Activated CD8-positive, alpha-beta T cell treated with anti-CD3 and anti-CD28 coated beads for 36 hours (primary cell): Measurements from ENCODE around the gene INPP5A. TPM values are rescaled to one million over a fixed set of nuclear protein-coding genes. Genes with fewer than 3 reads are reported as not detected.

ENCODE experiments used
- ATAC-seq: fragments of 200-7000 bp; cut with Tn5 transposase; one replicate; pipeline ENCODE4 v1.10.0; 2021; ENCODE audit warnings: mild to moderate bottlenecking, moderate library complexity
- CTCF ChIA-PET: fragments of 350-600 bp; sonication (Branson Sonifier 250); formaldehyde crosslinking; loops from one replicate; lab custom pipeline; 2021; ENCODE audit warnings: antibody characterized with exemption; lab: Charles Lee
- POLR2A ChIA-PET: fragments of 350-600 bp; sonication (Branson Sonifier 250); formaldehyde crosslinking; loops from one replicate; lab custom pipeline; 2021; ENCODE audit warnings: antibody characterized with exemption; lab: Charles Lee
- DNase-seq: peaks from one replicate; pipeline ENCODE4 v3.0.0-alpha.2; 2020
- H3K27ac Mint-ChIP-seq: one replicate; pipeline ENCODE4 v1.8.0; 2021; ENCODE audit warnings: mild to moderate bottlenecking, mixed read lengths
- H3K27me3 Mint-ChIP-seq: one replicate; pipeline ENCODE4 v1.8.0; 2021; ENCODE audit warnings: mixed read lengths
- H3K36me3 Mint-ChIP-seq: one replicate; pipeline ENCODE4 v1.8.0; 2021; ENCODE audit warnings: low read depth, mixed read lengths
- H3K4me1 Mint-ChIP-seq: one replicate; pipeline ENCODE4 v1.8.0; 2021; ENCODE audit warnings: low read depth, mixed read lengths
- H3K4me3 Mint-ChIP-seq: one replicate; pipeline ENCODE4 v1.8.0; 2021; ENCODE audit warnings: mild to moderate bottlenecking, moderate library complexity, mixed read lengths
- H3K9me3 Mint-ChIP-seq: one replicate; pipeline ENCODE4 v1.8.0; 2021; ENCODE audit warnings: mixed read lengths
- CTCF ChIP-seq: fragments of 200-600 bp; IDR thresholded peaks from one replicate; pipeline ENCODE4 v1.8.0; 2022; ENCODE audit warnings: antibody characterized with exemption, mild to moderate bottlenecking
- intact Hi-C: fragments of 100-400 bp; cut with micrococcal nuclease; formaldehyde crosslinking; loops from one replicate; pipeline ENCODE4 v1.10.0; 2022
- total RNA-seq, 2 experiments: library from RNA; stranded (reverse); gene quantifications; one replicate each; pipeline ENCODE4 v1.2.3, GENCODE V29; 2021

The INPP5A gene
- total RNA-seq, 2 experiments from 2014 or later = 9.6 to 10.4 TPM

- ATAC-seq = no peak
- ChIA-PET POLR2A (interaction anchor here (1.7 to 5.3 kb wide), 2 partner anchors 12 to 37 kb away, joined by 6 to 32 read pairs; no protein-coding TSS in a partner anchor), CTCF (interaction anchor here (4.9 kb wide), 1 partner anchor 13 kb away, joined by 34 read pairs; no protein-coding TSS in a partner anchor)
- Mint-ChIP-seq H3K36me3 (peaks cover 4% of the 10 kb centered on the region), H3K4me3 (peak overlapping the region; percentile 88), H3K27me3 (no peaks in the 10 kb centered on the region), H3K9me3 (no peaks in the 10 kb centered on the region), H3K27ac (peak overlapping the region; percentile 91), H3K4me1 (peaks cover 58% of the 10 kb centered on the region)
- TF ChIP-seq CTCF = no peak
- intact Hi-C loops = no loop called here
- no peak for DNase-seq
Measured at GRCh38 chr10:132538031-132538789, 623 bp downstream of the INPP5A start.

DNA sequence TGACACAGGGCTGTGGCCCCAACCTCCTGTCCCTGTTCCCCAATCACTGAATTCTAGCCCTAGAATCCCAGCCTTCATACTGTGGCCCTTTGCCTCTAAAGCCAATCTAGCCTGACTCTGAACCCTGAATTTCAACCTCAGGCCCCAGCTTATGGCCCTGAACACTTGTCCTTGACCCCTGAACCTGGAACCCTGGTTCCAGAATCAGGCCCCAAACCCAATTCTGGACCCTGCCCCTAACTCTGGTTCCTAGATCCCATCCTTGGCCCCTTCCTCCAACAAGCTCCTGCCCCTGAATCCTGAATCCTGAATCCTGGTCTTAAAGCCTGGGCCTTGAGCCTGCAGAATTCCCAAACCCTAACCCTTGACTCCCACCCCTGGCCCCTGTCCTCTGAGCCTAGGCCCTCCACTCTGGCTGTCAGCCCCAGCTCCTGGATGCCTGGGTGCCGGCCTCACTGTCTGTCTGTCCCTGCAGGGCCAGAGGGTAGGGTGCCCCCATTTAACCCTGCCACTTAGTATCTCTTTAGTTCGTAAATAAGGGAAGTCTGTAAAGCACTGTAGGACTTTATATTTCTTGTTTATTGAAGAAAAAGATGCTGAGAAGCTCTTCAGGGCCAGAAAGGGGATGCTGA, 1.3 kb downstream of the INPP5A start:
- no peak for TF ChIP-seq CTCF
- Mint-ChIP-seq H3K9me3 (no peaks in the 10 kb centered on the region), H3K4me1 (peaks cover 61% of the 10 kb centered on the region), H3K27me3 (no peaks in the 10 kb centered on the region), H3K4me3 (peak overlapping the region; percentile 88), H3K27ac (peak overlapping the region; percentile 91), H3K36me3 (peaks cover 4% of the 10 kb centered on the region)
- no peak for DNase-seq
- ChIA-PET CTCF (interaction anchor here (0.6 to 4.9 kb wide), 4 partner anchors 12 to 115 kb away, joined by 3 to 34 read pairs (median 4); no protein-coding TSS in a partner anchor), POLR2A (interaction anchor here (1.7 to 5.3 kb wide), 4 partner anchors 12 to 77 kb away, joined by 6 to 32 read pairs (median 8); no protein-coding TSS in a partner anchor)
- intact Hi-C loops = no loop called here
- ATAC-seq = no peak

DNA sequence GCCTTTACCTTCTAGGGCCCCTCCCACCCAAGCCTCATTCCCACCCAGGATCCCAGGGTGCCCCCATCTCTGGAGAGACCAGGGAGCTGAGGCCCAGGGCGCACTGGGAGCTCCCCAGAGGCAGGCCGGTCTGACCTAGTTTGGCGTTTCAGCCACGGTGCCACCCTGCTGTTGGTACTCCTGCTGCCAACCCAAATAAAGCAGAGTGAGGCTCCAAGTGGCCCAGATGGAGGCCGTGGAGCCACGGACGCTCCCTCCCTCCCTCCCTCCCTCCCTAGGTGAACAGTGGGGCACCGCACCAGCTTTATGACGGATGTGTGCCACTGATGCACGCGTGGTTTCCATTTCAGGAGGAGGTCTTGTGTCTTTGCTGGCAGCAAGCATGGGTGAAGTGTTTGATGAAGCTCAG, 1.8 kb downstream of the INPP5A start:
- ChIA-PET CTCF (interaction anchor here (0.6 to 4.9 kb wide), 4 partner anchors 12 to 115 kb away, joined by 3 to 34 read pairs (median 4); no protein-coding TSS in a partner anchor), POLR2A (interaction anchor here (1.7 to 5.3 kb wide), 4 partner anchors 11 to 77 kb away, joined by 6 to 32 read pairs (median 8); no protein-coding TSS in a partner anchor)
- peaks cover 67% of the 10 kb centered on the region for H3K4me1 Mint-ChIP-seq
- no peak for ATAC-seq
- no peak for TF ChIP-seq CTCF
- H3K27me3 Mint-ChIP-seq = no peaks in the 10 kb centered on the region
- peaks cover 4% of the 10 kb centered on the region for H3K36me3 Mint-ChIP-seq
- H3K27ac Mint-ChIP-seq = peak overlapping the region; percentile 91
- no peaks in the 10 kb centered on the region for H3K9me3 Mint-ChIP-seq
- intact Hi-C loops = no loop called here
- H3K4me3 Mint-ChIP-seq = peak overlapping the region; percentile 88
- DNase-seq = peak; percentile 71

DNA sequence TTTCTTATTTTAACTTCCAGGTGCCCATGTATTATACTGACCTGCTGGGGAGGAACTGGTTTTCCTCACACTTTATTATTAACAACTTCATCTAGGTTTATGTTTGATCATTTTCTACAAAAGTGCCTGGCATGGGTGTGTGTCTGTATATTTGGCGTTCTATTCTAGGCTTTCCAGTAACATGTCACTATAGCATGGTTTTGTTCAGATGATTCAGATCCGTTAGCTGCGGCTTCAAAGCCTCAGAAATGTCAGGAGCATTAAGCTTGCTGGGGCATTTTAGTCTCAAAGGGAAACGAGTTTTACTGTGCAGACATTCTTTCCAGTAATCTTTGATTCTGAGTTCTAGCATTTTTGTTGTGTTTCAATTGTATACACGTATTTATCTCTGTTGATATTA, 2.3 kb downstream of the INPP5A start:
- no peaks in the 10 kb centered on the region for H3K27me3 Mint-ChIP-seq
- H3K36me3 Mint-ChIP-seq = peaks cover 4% of the 10 kb centered on the region
- ChIA-PET CTCF (interaction anchor here (1.1 to 4.9 kb wide), 3 partner anchors 11 to 96 kb away, joined by 3 to 34 read pairs (median 4); no protein-coding TSS in a partner anchor), POLR2A (interaction anchor here (1.7 to 5.3 kb wide), 4 partner anchors 11 to 76 kb away, joined by 6 to 32 read pairs (median 8); no protein-coding TSS in a partner anchor)
- intact Hi-C loops = loop anchor here (5.0 to 10.0 kb wide), 3 partner anchors 37 to 95 kb away; no protein-coding TSS in a partner anchor
- peak overlapping the region; percentile 91 for H3K27ac Mint-ChIP-seq
- no peak for TF ChIP-seq CTCF
- peak; percentile 73 for DNase-seq
- ATAC-seq = peak; percentile 4
- no peaks in the 10 kb centered on the region for H3K9me3 Mint-ChIP-seq
- peaks cover 71% of the 10 kb centered on the region for H3K4me1 Mint-ChIP-seq
- peak overlapping the region; percentile 88 for H3K4me3 Mint-ChIP-seq
